AG09309 (cell line): ENCODE results near the gene PITPNC1.
"Not testable (repeated sequence)": the region's sequence is repeated elsewhere in the genome, so short reads cannot be mapped to it uniquely, and the experiment has no call there.

Experiments
- DNase-seq: peaks from one replicate; pipeline ENCODE4 v3.0.0-alpha.2; 2010; ENCODE audit warnings: low read depth
- H3K4me3 ChIP-seq: 2 replicates; pipeline ENCODE4 v1.5.1; 2011; ENCODE audit warnings: mild to moderate bottlenecking, low read depth, low read length, moderate library complexity; ENCODE audit not compliant: control insufficient read depth
- TF ChIP-seq, protein P1 (sequence below): IDR thresholded peaks from 2 replicates; pipeline ENCODE4 v1.5.1; 2011; ENCODE audit warnings: mild to moderate bottlenecking, low read depth, low read length, inconsistent platforms; ENCODE audit not compliant: insufficient read depth, control insufficient read depth; ENCODE audit errors: missing control alignments

The PITPNC1 gene

GRCh38 chr17:67475161-67475937, 98.3 kb downstream of the PITPNC1 start:
- no peak overlapping the region for H3K4me3 ChIP-seq
- TF ChIP-seq, protein P1, sequence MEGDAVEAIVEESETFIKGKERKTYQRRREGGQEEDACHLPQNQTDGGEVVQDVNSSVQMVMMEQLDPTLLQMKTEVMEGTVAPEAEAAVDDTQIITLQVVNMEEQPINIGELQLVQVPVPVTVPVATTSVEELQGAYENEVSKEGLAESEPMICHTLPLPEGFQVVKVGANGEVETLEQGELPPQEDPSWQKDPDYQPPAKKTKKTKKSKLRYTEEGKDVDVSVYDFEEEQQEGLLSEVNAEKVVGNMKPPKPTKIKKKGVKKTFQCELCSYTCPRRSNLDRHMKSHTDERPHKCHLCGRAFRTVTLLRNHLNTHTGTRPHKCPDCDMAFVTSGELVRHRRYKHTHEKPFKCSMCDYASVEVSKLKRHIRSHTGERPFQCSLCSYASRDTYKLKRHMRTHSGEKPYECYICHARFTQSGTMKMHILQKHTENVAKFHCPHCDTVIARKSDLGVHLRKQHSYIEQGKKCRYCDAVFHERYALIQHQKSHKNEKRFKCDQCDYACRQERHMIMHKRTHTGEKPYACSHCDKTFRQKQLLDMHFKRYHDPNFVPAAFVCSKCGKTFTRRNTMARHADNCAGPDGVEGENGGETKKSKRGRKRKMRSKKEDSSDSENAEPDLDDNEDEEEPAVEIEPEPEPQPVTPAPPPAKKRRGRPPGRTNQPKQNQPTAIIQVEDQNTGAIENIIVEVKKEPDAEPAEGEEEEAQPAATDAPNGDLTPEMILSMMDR: peak; percentile 89
- DNase-seq: no peak

DNA sequence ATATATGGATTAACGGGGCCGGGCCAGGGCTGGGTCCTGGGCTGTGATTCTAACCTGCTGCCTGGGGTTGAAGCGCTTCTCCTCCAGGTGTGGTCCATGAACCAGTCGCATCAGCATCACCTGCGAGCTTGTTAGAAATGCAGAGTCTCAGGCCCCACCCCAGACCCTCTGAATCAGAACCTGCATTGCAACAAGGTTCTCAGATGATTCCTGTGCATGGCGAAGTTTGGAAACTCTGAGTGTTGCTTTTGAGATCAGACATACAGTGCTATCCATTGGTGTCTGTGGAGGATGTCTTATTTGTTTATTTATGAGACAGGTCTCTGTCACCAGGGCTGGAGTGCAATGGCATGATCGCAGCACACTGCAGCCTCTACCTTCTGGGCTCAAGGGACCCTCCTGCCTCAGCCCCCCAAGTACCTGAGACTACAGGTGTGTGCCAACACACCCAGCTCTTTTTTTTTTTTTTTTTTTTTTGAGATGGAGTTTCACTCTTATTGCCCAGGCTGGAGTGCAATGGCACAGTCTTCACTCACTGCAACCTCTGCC, 99.8 kb downstream of the PITPNC1 start:
- H3K4me3 ChIP-seq: no peak overlapping the region
- DNase-seq: no peak
- TF ChIP-seq, protein P1: no peak

DNA sequence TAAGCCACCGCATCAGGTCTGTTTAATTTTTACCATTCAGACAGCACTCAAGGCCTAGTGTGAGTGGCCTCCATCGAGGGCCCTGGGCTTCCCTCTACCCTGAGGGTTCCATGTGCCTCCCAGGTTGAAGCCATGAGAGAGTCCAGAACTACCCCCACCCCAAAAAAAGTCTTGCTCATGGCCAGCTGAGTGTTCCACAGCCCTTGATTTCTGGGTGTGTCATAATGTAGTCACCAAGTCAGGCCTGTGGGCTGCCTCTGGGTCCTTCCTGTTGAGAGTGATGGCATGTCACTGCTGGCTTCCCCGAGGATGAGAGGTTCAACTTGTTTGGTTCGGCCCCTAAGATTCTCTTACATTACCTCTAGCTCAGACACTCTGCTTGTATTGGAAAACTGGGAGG, 100.6 kb downstream of the PITPNC1 start:
- DNase-seq: no peak
- H3K4me3 ChIP-seq: no peak overlapping the region
- TF ChIP-seq, protein P1: no peak

- no peak overlapping the region for H3K4me3 ChIP-seq
- TF ChIP-seq, protein P1: no peak
Measured at GRCh38 chr17:67478401-67479041, 101.4 kb downstream of the PITPNC1 start.

DNA sequence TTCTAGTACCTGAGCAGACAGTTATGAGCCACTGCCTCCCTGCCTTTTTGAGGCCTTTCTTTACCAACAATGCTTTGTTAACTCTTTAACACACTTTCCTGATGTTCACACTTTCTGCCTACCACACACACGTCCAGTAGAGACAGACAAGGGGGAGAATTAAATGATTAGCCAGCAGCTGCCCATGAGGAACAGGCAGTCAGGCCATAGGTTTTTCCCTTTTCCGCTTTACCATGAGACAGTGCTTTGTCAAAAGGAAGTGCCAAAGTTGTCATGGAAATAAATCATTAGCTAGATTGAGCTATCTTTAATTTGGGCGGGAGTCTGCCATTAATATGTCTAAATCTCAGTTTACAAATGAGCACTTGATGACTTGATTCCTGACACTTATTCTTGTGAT, 102.1 kb downstream of the PITPNC1 start:
- no peak for DNase-seq
- TF ChIP-seq, protein P1: no peak
- no peak overlapping the region for H3K4me3 ChIP-seq

More at GRCh38 chr17:67478401-67479041, 101.4 kb downstream of the PITPNC1 start:
- DNase-seq: no peak

- H3K4me3 ChIP-seq, DNase-seq: not testable (repeated sequence)
Measured at GRCh38 chr17:67480959-67481358, 103.9 kb downstream of the PITPNC1 start.

- H3K4me3 ChIP-seq: no peak overlapping the region
- TF ChIP-seq, protein P1: no peak
- DNase-seq: peak; percentile 69
Measured at GRCh38 chr17:67481808-67482207, 104.7 kb downstream of the PITPNC1 start.
